ENCODE data around the gene SLC25A41. TPM values are rescaled to one million over a fixed set of nuclear protein-coding genes. Genes with fewer than 3 reads are reported as not detected.

The SLC25A41 gene
- total and polyA plus RNA-seq, 2 of the 13 experiments (the other 11 are each of a cell fraction or from before 2014, with no cell fraction given), result 0.33 to 0.95 TPM

DNA sequence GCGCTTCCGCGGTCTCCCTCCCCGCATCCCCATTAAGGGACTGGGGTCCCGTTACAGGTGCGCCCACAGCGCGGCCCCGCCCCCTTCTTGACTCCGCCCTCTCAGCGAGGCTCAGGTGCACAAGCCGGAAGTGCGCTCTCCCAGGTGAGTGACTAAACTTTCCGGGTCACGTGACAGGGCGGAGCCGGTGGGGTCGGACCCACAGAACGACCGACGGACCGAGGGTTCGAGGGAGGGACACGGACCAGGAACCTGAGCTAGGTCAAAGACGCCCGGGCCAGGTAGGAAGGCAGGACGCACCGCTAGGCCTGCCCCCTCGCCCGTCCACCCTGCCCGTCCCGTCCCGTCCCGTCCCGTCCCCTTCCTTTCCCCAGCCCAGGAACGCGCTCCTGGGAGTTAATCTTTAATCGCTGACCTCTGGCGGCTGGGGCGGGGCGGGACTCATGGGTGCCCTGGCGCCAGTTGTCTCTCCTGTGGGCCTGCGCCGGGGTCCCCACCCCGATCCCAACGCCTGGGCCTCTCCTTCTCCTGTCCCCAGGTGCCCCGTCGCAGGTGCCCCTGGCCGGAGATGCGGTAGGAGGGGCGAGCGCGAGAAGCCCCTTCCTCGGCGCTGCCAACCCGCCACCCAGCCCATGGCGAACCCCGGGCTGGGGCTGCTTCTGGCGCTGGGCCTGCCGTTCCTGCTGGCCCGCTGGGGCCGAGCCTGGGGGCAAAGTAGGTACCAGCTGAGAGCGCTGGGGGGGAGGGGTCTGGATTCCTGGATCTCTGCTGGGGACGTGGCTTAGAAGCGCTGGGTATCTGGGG, 30.7 kb upstream of the SLC25A41 start, which contains the start of gene CRB3 (continued):
- TF ChIP-seq GLMP (CRISPR knock-in tag; IDR thresholded peaks at IDR 0.05; ENCODE audit: borderline replicate concordance), result no peak
- no peak for TF ChIP-seq ZNF329 (CRISPR knock-in tag; IDR thresholded peaks at IDR 0.05; ENCODE audit: low read depth)
- TF ChIP-seq, protein P1, sequence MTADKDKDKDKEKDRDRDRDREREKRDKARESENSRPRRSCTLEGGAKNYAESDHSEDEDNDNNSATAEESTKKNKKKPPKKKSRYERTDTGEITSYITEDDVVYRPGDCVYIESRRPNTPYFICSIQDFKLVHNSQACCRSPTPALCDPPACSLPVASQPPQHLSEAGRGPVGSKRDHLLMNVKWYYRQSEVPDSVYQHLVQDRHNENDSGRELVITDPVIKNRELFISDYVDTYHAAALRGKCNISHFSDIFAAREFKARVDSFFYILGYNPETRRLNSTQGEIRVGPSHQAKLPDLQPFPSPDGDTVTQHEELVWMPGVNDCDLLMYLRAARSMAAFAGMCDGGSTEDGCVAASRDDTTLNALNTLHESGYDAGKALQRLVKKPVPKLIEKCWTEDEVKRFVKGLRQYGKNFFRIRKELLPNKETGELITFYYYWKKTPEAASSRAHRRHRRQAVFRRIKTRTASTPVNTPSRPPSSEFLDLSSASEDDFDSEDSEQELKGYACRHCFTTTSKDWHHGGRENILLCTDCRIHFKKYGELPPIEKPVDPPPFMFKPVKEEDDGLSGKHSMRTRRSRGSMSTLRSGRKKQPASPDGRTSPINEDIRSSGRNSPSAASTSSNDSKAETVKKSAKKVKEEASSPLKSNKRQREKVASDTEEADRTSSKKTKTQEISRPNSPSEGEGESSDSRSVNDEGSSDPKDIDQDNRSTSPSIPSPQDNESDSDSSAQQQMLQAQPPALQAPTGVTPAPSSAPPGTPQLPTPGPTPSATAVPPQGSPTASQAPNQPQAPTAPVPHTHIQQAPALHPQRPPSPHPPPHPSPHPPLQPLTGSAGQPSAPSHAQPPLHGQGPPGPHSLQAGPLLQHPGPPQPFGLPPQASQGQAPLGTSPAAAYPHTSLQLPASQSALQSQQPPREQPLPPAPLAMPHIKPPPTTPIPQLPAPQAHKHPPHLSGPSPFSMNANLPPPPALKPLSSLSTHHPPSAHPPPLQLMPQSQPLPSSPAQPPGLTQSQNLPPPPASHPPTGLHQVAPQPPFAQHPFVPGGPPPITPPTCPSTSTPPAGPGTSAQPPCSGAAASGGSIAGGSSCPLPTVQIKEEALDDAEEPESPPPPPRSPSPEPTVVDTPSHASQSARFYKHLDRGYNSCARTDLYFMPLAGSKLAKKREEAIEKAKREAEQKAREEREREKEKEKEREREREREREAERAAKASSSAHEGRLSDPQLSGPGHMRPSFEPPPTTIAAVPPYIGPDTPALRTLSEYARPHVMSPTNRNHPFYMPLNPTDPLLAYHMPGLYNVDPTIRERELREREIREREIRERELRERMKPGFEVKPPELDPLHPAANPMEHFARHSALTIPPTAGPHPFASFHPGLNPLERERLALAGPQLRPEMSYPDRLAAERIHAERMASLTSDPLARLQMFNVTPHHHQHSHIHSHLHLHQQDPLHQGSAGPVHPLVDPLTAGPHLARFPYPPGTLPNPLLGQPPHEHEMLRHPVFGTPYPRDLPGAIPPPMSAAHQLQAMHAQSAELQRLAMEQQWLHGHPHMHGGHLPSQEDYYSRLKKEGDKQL (CRISPR knock-in tag; IDR thresholded peaks at IDR 0.05; ENCODE audit: low read depth), result no peak
- TF ChIP-seq ZNF383 (CRISPR knock-in tag; IDR thresholded peaks at IDR 0.05; ENCODE audit: borderline replicate concordance), result no peak
- TF ChIP-seq FOXP1 (IDR thresholded peaks at IDR 0.05), result no peak
- no peak for TF ChIP-seq FOXP1 (CRISPR knock-in tag; IDR thresholded peaks at IDR 0.05)
- TF ChIP-seq ZNF468 (CRISPR knock-in tag; IDR thresholded peaks at IDR 0.05), result no peak
- TF ChIP-seq ZFP90 (CRISPR knock-in tag; IDR thresholded peaks at IDR 0.05; ENCODE audit: borderline replicate concordance), result no peak
- TF ChIP-seq, protein P2, sequence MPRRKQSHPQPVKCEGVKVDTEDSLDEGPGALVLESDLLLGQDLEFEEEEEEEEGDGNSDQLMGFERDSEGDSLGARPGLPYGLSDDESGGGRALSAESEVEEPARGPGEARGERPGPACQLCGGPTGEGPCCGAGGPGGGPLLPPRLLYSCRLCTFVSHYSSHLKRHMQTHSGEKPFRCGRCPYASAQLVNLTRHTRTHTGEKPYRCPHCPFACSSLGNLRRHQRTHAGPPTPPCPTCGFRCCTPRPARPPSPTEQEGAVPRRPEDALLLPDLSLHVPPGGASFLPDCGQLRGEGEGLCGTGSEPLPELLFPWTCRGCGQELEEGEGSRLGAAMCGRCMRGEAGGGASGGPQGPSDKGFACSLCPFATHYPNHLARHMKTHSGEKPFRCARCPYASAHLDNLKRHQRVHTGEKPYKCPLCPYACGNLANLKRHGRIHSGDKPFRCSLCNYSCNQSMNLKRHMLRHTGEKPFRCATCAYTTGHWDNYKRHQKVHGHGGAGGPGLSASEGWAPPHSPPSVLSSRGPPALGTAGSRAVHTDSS (CRISPR knock-in tag; conservative IDR thresholded peaks at IDR 0.05), result no peak
- no peak for TF ChIP-seq NR3C1 (CRISPR knock-in tag; IDR thresholded peaks at IDR 0.05)
- TF ChIP-seq DR1 (CRISPR knock-in tag; IDR thresholded peaks at IDR 0.05), result no peak; the same call in 1 of the 2 replicates
- TF ChIP-seq TOPORS (CRISPR knock-in tag; IDR thresholded peaks at IDR 0.05), result 0 out of 2 replicates have a peak, but pooled peaks have one; percentile 25
- TF ChIP-seq, protein P3, sequence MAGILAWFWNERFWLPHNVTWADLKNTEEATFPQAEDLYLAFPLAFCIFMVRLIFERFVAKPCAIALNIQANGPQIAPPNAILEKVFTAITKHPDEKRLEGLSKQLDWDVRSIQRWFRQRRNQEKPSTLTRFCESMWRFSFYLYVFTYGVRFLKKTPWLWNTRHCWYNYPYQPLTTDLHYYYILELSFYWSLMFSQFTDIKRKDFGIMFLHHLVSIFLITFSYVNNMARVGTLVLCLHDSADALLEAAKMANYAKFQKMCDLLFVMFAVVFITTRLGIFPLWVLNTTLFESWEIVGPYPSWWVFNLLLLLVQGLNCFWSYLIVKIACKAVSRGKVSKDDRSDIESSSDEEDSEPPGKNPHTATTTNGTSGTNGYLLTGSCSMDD (CRISPR knock-in tag; IDR thresholded peaks at IDR 0.05), result no peak
- TF ChIP-seq REST (IDR thresholded peaks at IDR 0.05; ENCODE audit: borderline replicate concordance in 1 of 2, low read depth in 1 of 2, low read length in 2 of 2), result no peak

Measured in HepG2 (cell line).